GM18868 (cell line): Measurements from ENCODE around the gene NXF2B.
"Not testable (repeated sequence)": the region's sequence is repeated elsewhere in the genome, so short reads cannot be mapped to it uniquely, and the experiment has no call there.

Source experiments
- ATAC-seq: cut with Tn5 transposase; IDR thresholded peaks from one replicate; pipeline ENCODE4 v1.9.1; 2021; ENCODE audit warnings: mild to moderate bottlenecking, moderate library complexity; ENCODE audit not compliant: unreplicated experiment

NXF2B gene, protein sequence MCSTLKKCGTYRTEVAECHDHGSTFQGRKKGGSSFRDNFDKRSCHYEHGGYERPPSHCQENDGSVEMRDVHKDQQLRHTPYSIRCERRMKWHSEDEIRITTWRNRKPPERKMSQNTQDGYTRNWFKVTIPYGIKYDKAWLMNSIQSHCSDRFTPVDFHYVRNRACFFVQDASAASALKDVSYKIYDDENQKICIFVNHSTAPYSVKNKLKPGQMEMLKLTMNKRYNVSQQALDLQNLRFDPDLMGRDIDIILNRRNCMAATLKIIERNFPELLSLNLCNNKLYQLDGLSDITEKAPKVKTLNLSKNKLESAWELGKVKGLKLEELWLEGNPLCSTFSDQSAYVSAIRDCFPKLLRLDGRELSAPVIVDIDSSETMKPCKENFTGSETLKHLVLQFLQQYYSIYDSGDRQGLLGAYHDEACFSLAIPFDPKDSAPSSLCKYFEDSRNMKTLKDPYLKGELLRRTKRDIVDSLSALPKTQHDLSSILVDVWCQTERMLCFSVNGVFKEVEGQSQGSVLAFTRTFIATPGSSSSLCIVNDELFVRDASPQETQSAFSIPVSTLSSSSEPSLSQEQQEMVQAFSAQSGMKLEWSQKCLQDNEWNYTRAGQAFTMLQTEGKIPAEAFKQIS

DNA sequence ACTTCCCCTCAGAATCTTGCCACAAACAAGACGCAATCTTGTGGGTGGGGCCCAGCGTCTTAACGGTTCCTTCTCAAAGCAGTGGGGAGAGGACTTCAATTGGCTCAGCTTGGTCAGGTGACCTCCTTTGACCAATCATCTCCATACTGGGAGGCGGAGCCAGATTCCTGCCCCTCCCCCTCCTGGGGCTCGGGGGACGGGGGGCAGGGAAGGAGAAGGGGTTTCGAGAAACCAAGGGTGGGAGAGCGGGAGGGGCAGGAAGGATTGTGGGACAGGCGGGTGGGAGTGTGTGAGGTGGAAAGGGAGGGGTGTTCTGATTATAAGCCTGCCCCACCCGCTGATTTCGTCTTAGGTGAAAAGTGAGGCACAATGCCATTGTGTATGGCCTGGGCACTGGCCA is at the start of gene NXF2B:
Gene NXF2B, minus strand, starts transcription at position 101 of the 400 bp plus-strand sequence. CDS start 59,972 bp downstream, outside the sequence.
- ATAC-seq: not testable (repeated sequence)

DNA sequence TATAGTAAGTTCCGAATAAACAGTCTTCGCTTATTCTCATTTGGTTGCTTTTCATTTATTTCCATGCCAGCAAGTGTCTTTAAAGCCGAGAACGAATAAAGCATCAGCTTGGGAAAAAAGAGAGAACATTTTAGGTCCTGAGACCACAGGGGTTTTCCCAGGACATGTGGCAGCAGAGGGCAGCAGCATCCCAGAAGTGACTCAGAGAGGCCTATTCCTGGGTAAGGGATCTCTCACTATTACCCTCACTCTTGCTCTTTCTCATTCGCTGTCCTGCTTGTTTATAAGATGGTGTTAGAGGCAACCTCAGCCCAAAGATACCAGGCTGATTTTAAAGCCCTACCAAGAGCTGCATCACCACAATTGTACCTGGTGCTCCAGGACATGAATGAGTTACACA is 39.0 kb upstream of the NXF2B start:
- not testable (repeated sequence) for ATAC-seq

DNA sequence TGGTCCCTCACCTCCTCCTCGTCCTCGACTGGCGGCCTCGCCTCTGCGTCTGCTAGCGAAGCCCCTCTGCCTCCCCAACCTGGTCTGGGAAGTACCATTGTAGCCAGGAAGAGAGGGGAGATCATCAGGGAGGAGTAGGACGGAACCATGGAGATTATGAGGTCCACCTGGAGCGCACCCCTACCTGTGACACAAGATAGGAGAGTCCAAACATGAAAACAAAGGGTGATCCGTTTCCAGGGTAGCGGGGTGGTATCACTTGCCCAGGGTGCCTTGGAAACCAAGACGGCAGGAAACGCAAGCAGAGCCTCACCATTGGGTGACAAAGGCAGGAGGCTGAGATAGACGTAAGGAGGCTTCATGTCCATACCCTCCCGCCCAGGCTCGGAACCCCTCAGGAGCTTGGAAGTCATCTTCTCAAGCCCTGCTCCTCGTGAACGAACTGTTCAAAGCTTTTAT is 32.0 kb upstream of the NXF2B start, which contains the start of gene TCP11X2:
Gene TCP11X2, minus strand, starts transcription at position 51 of the 459 bp plus-strand sequence.
- ATAC-seq: not testable (repeated sequence)

DNA sequence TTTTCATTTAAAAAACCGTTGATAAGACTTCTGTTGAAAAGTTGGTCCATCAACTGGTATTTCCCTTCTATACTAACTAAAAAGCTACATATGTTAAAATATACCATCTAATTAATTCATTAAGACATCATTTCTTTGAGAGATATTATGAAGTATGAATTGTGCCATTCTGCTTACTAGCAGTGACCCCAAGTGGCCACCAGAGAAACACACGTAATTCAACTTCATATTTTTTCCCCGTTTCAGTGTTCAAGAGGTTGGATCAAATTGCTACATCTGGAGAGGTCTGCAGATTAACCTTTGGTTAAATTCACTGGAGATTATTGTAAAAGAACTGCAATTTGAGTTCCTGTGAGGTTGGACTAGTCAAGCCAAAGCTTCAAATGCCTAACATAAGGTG is 30.4 kb upstream of the NXF2B start:
- not testable (repeated sequence) for ATAC-seq

DNA sequence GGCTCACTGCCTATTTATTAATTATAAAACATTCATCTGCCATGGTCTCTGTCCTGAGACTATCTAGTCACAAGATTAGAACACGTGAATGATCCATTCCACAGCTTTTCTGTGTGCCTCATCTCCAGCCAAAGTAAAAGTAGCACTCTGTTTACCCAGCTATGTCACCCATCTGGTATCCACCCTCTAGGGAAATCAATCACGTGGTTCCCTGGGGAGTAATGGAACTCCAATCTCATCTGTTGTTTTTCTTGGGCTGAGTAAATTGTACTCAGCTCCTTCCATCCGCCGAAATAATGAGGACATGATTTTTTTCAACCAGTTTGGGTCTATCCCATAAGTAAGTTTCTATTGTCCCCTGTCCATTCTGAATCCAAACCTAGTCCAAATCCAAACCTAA is 18.8 kb upstream of the NXF2B start:
- not testable (repeated sequence) for ATAC-seq

DNA sequence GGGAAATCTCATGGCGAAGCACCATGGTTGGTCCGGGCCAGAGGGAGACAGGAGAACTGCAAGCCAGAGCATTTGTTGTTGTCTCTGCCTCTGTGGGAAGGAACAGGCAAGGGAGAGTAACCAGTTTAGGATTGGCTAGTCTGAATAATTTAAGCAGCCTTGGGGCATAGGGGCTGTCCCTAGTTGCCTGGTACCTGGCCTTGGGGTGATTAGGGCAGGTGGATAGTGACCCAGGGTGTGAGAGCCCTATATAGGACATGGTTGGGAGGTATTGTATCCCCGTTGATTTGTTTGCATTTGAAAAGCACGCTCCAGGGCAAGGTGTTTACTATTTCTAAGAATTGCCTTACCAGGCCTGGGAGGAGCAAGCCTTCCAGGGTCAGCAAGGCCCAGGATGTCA is 25.3 kb downstream of the NXF2B start:
- not testable (repeated sequence) for ATAC-seq

DNA sequence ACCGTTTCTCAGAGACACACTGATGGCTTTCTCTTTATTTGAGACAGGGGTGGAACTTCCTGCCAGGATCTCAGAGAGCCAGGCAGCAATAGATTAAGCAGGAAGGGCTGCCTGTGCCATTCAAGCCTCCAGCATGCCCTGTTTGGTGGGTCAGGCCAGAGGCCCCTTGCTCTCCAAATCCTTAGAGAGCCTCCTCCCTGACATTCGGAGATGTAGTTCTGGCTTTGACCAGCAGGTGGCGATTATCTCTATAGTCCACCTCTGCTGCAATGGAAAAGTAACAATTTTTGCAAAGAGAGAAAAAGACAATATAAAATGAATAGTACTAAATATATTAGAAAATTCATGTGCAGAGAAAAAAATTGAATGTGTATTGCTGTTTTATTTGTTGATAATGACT is 93.9 kb downstream of the NXF2B start:
- ATAC-seq: peak; percentile 63

DNA sequence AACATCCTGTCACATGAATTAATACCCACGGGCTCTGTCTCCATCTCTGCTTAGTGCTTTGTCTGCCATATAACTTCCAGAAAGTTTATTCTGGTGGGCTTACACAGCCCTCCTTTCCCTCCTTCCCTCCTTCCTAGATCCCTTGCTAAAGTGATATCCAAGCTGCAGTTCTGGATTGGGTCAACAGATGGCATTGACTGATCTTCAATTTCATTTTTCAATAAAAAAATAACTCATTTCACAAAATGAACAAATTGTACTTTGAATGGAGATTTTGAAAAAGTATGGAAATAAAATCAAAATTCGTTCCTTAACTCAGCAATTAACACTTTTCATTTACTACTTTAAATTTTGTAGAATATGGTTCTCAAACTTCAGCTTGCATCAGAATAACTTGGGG is 97.9 kb downstream of the NXF2B start:
- ATAC-seq: no peak

DNA sequence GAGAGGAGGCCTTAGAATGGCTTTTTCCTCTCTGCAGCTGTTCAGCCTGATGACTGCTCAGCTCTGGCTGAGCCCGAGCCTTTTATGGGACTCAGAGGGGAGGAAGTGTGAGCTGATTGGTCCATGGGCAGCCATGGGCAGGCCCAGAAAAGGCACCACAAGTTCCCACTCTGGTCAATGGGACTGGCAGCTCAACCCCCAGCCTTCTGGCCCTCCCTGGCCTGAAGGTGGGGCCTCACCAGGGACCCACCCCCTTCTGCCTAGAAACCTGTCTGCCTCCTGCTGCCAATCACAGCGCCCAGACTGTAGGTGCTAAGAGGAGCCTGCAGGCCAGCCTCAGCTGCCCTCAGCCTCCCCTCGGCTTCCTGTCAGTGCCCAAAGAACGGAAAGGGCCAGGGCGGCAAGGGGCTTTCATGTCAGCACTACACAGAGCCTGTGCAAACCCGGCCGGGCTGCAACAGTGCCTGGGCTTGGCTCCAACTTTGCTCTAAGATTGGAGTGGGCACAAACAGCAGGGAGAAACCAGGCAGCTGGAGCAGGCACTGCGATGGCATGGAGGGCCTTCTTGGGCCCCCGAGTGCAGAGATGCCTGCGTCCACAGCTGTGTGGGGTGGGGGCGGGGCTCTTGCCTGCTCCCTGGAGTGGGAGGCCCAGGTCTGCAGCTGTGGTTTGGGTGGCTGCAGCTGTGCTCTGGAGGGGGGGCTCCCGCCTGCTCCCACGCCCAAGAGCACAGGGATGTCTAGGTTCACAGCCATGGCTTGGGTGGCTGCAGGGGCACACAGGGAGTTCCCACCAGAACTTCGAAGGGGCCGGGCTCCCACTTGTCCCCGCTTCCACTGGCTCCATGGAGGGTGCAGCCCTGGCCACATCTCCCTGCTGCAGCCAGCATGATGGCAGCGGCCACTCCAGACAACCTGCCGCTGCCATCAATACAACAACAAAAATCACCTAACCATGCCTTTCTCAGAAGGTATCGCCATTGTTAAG is 100.2 kb downstream of the NXF2B start:
- ATAC-seq: peak; percentile 62

DNA sequence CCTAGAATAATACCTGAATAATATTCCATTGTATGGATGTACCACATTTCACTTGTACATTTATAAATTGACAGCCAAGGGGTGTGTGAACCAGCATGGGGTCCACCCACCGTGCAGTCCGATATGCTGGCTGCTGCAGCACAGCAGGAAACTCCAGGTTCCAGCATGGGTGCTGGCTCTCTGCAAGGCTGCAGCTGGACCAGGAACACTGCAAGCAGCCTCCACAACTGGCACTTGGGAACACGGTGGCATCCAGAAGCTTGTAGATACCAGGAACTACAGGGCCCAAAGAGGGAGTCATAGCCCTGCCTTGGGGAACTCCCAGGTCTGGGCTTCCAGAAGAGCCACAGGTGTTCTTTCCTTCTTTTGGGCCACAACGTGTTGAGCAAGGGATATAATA is 101.6 kb downstream of the NXF2B start:
- ATAC-seq: no peak
